Thyroid gland (tissue), 4 donors: ENCODE data around the gene OR10J5.

Source experiments
- CTCF ChIP-seq, 6 experiments: fragments of 200-600 bp in 3 of 6; fragments of 450-650 bp in 3 of 6; sonication (generic) in 3 of 6; IDR thresholded peaks; one replicate each; pipeline ENCODE4 v1.5.1; 2016 to 2019; ENCODE audit warnings: antibody characterized with exemption in 6 of 6, mild to moderate bottlenecking in 2 of 6, inconsistent platforms in 1 of 6, moderate library complexity in 1 of 6
- POLR2A ChIP-seq, 2 donors: fragments of 450-650 bp; IDR thresholded peaks; one replicate each; pipeline ENCODE4 v1.6.1; 2017; ENCODE audit warnings: antibody characterized with exemption in 2 of 2, mild to moderate bottlenecking in 2 of 2, moderate library complexity in 1 of 2

- TF ChIP-seq CTCF (IDR thresholded peaks at IDR 0.05) (no peak), POLR2A (IDR thresholded peaks at IDR 0.05) (no peak)
Observed at GRCh38 chr1:159493354-159493753, 42.5 kb downstream of the OR10J5 start.
